ENCODE data around the gene JARID2.

- TF ChIP-seq CTCF (IDR thresholded peaks at IDR 0.05 in 4 of 5, conservative IDR thresholded peaks at IDR 0.05 in 1 of 5): no peak
- TF ChIP-seq POLR2A (IDR thresholded peaks at IDR 0.05): no peak
Measured at GRCh38 chr6:15435468-15435867, 189.6 kb downstream of the JARID2 start.

Data from gastrocnemius medialis (tissue), 4 donors.